K562 (cell line): ENCODE results near the gene RSPH6A. TPM values are rescaled to one million over a fixed set of nuclear protein-coding genes. Genes with fewer than 3 reads are reported as not detected.

Source experiments
- ATAC-seq: fragments of 200-7000 bp; cut with Tn5 transposase; 3 replicates; pipeline ENCODE4 v1.9.1; 2020; ENCODE audit warnings: moderate library complexity
- BruUV-seq: library from RNA; stranded (reverse); fragments of 400-500 nt; replicated peaks from 2 replicates; lab custom pipeline; 2021; lab: Mats Ljungman, UMichigan
- CTCF ChIA-PET: fragments of 300-600 bp; formaldehyde crosslinking; extraction: SDS; loops from one replicate; lab custom pipeline; 2021; ENCODE audit warnings: low intra/inter-chr PET ratio; lab: Yijun Ruan, JAX
- POLR2A ChIA-PET: fragments of 300-600, 350-650 bp; sonication (Branson Sonifier 250); formaldehyde crosslinking; extraction: SDS; loops from one replicate; lab custom pipeline; 2021; ENCODE audit warnings: antibody characterized with exemption, inconsistent platforms; lab: Yijun Ruan, JAX
- DNase-seq, 4 experiments: peaks; one replicate each; pipeline versions ENCODE4 v3.0.0 to v3.0.0-alpha.2; 2011 to 2018; ENCODE audit warnings: low spot score in 3 of 4, mixed read lengths in 3 of 4; ENCODE audit errors: extremely low read depth in 1 of 4
- FAIRE-seq: peaks from 2 replicates; lab custom pipeline; 2011; peaks lifted over from hg19 to GRCh38; lab: Jason Lieb, UNC
- H2AFZ ChIP-seq: 2 replicates; pipeline ENCODE4 v1.6.0; 2011; ENCODE audit warnings: low read depth, low read length, control low read depth, inconsistent platforms
- H3K27ac ChIP-seq: fragments of 200-600 bp; 3 replicates; pipeline ENCODE4 v1.8.0; 2011; ENCODE audit warnings: low read depth, mild to moderate bottlenecking, control low read depth, inconsistent platforms, low read length, moderate library complexity, mixed read lengths; ENCODE audit errors: extremely low read depth
- H3K27me3 ChIP-seq, 2 experiments: fragments of 300-600 bp in 1 of 2; 2 replicates in 1 of 2; 3 replicates in 1 of 2; pipeline versions ENCODE4 v1.6.0 to v1.8.0; 2011; ENCODE audit warnings: inconsistent platforms in 2 of 2, low read length in 2 of 2, mild to moderate bottlenecking in 1 of 2, mixed read lengths in 1 of 2, moderate library complexity in 1 of 2; ENCODE audit not compliant: control insufficient read depth in 2 of 2, insufficient read depth in 2 of 2
- H3K36me3 ChIP-seq: fragments of 300-600 bp; 3 replicates; pipeline ENCODE4 v1.8.0; 2011; ENCODE audit warnings: mild to moderate bottlenecking, low read length, inconsistent platforms; ENCODE audit not compliant: control insufficient read depth, insufficient read depth
- H3K4me1 ChIP-seq, 2 experiments: fragments of 200-600 bp in 1 of 2; replicated peaks in 1 of 2; 2 replicates in 1 of 2; 3 replicates in 1 of 2; pipeline versions ENCODE4 v1.5.1 to v1.8.0; 2011; ENCODE audit warnings: inconsistent platforms in 2 of 2, low read length in 2 of 2, mild to moderate bottlenecking in 1 of 2, mixed read lengths in 1 of 2, moderate library complexity in 1 of 2; ENCODE audit not compliant: control insufficient read depth in 2 of 2, insufficient read depth in 2 of 2
- H3K4me2 ChIP-seq: 2 replicates; pipeline ENCODE4 v1.6.1; 2011; ENCODE audit warnings: low read length, control low read depth, inconsistent platforms, mixed read lengths; ENCODE audit not compliant: insufficient read depth
- H3K4me3 ChIP-seq: fragments of 200-600 bp; sonication (generic), shearing (Covaris generic); 2 replicates; pipeline ENCODE4 v1.5.1; 2016; ENCODE audit warnings: control low read depth, inconsistent platforms
- H3K79me2 ChIP-seq: fragments of 200-600 bp; 3 replicates; pipeline ENCODE4 v1.8.0; 2011; ENCODE audit warnings: low read length, inconsistent platforms; ENCODE audit not compliant: control insufficient read depth, insufficient read depth
- H3K9ac ChIP-seq, 2 experiments: 2 replicates each; pipeline versions ENCODE4 v1.6.0 to v1.6.1; 2011; ENCODE audit warnings: low read depth in 2 of 2, low read length in 2 of 2, control low read depth in 1 of 2, inconsistent platforms in 1 of 2, mild to moderate bottlenecking in 1 of 2, mixed read lengths in 1 of 2; ENCODE audit not compliant: insufficient read depth in 1 of 2
- H3K9me1 ChIP-seq: one replicate; pipeline ENCODE4 v1.6.0; 2011; ENCODE audit warnings: inconsistent platforms, mild to moderate bottlenecking, low read length, moderate library complexity; ENCODE audit not compliant: control insufficient read depth, insufficient read depth
- H3K9me3 ChIP-seq: replicated peaks from 2 replicates; pipeline ENCODE4 v1.5.1; 2011; ENCODE audit warnings: low read depth, low read length, inconsistent platforms; ENCODE audit not compliant: control insufficient read depth, insufficient read depth
- H4K20me1 ChIP-seq: replicated peaks from 2 replicates; pipeline ENCODE4 v1.6.1; 2011; ENCODE audit warnings: low read length, inconsistent platforms, mixed read lengths; ENCODE audit not compliant: control insufficient read depth, insufficient read depth
- BRD9 ChIP-seq: fragments of 450-650 bp; IDR thresholded peaks from 2 replicates; pipeline ENCODE4 v1.6.1; 2018; ENCODE audit warnings: low read depth; ENCODE audit not compliant: partially characterized antibody
- CHD2 ChIP-seq: IDR thresholded peaks from 2 replicates; pipeline ENCODE4 v1.6.1; 2011; ENCODE audit warnings: low read depth, low read length
- DIDO1 ChIP-seq: fragments of 450-650 bp; IDR thresholded peaks from 2 replicates; pipeline ENCODE4 v1.6.1; 2016; ENCODE audit warnings: low read depth, missing biosample characterization, missing genetic modification characterization
- L3MBTL2 ChIP-seq: fragments of 450-650 bp; IDR thresholded peaks from 2 replicates; pipeline ENCODE4 v1.6.1; 2016; ENCODE audit warnings: mild to moderate bottlenecking, moderate library complexity
- MCM2 ChIP-seq: fragments of 450-650 bp; IDR thresholded peaks from 2 replicates; pipeline ENCODE4 v1.6.1; 2017; ENCODE audit warnings: low read depth, mild to moderate bottlenecking
- NFXL1 ChIP-seq: fragments of 450-650 bp; formaldehyde crosslinking; IDR thresholded peaks from 2 replicates; pipeline ENCODE4 v1.4.0; 2021; ENCODE audit warnings: mild to moderate bottlenecking
- NR2C2 ChIP-seq, 2 experiments: fragments of 200-800 bp in 1 of 2; sonication (Bioruptor generic) in 1 of 2; sonication (generic) in 1 of 2; formaldehyde crosslinking in 1 of 2; IDR thresholded peaks; 2 replicates each; pipeline versions ENCODE4 v1.6.1 to v1.8.0; 2016 to 2022; ENCODE audit warnings: mild to moderate bottlenecking in 1 of 2, missing compliant biosample characterization in 1 of 2, missing genetic modification characterization in 1 of 2, missing genetic modification reagents in 1 of 2
- PTBP1 ChIP-seq: fragments of 200-400 bp; formaldehyde crosslinking; IDR thresholded peaks from 2 replicates; pipeline ENCODE4 v1.6.1; 2017; ENCODE audit warnings: low read depth, low read length
- RAD51 ChIP-seq: fragments of 450-650 bp; IDR thresholded peaks from 2 replicates; pipeline ENCODE4 v1.7.1; 2016; ENCODE audit warnings: low read depth, mild to moderate bottlenecking, borderline replicate concordance
- ZNF232 ChIP-seq: sonication (generic); formaldehyde crosslinking; IDR thresholded peaks from 2 replicates; pipeline ENCODE4 v1.8.0; 2022; ENCODE audit warnings: mild to moderate bottlenecking, missing genetic modification reagents
- ZNF407 ChIP-seq: fragments of 450-650 bp; IDR thresholded peaks from 2 replicates; pipeline ENCODE4 v1.6.1; 2016; ENCODE audit warnings: low read depth
- ZNF584 ChIP-seq: fragments of 200-800 bp; sonication (Bioruptor generic); IDR thresholded peaks from 2 replicates; pipeline ENCODE4 v1.6.1; 2016; ENCODE audit warnings: low read depth, mild to moderate bottlenecking, missing genetic modification characterization, missing compliant biosample characterization
- WGBS: fragments of 100-300 bp; shearing (Covaris generic); methylation state at CpG from one replicate; pipeline ENCODE4 v1.1.6; 2016; ENCODE audit warnings: low coverage, mixed read lengths; ENCODE audit not compliant: insufficient coverage; ENCODE audit errors: missing lambda C conversion rate; 5-methylcytosine and 5-hydroxymethylcytosine counted together
- in situ Hi-C: fragments of 300-500 bp; cut with MboI; formaldehyde crosslinking; loops from 4 replicates; pipeline ENCODE4 v1.15.0; 2018; ENCODE audit warnings: inconsistent platforms, mixed read lengths
- intact Hi-C: fragments of 100-400 bp; cut with micrococcal nuclease; formaldehyde crosslinking; loops from 2 replicates; pipeline ENCODE4 v1.14.2; 2022
- polyA plus RNA-seq, 8 experiments: library from polyadenylated mRNA; depleted of rRNA in 4 of 8; stranded (reverse) in 5 of 8; unstranded in 3 of 8; fragments of >200 nt; fragmentation: Nextera tagmentation in 2 of 8; fragmentation: Illumina TruSeq in 1 of 8; extraction: Ambion mirVana in 2 of 8; extraction: Trizol in 1 of 8; gene quantifications; 2 replicates each; pipeline versions ENCODE4 v1.2.1 to v1.2.3, GENCODE V29; 2011 to 2014; ENCODE audit warnings: inconsistent platforms in 1 of 8, missing spikeins in 1 of 8
- total RNA-seq, 7 experiments: library from RNA; depleted of rRNA in 6 of 7; stranded (reverse); fragments of >200 nt in 6 of 7; fragmentation: Illumina TruSeq in 2 of 7; extraction: Trizol in 2 of 7; gene quantifications; 2 replicates each; pipeline versions ENCODE4 v1.2.1 to v1.2.3, GENCODE V29; 2011 to 2021; ENCODE audit warnings: low replicate concordance in 1 of 7

Gene RSPH6A
- total and polyA plus RNA-seq, 9 of the 15 experiments (the other 6 are each of a cell fraction or from before 2014, with no cell fraction given): 0.03 to 0.15 (median 0.07) TPM; not detected in 5

GRCh38 chr19:45863840-45864628, 48.9 kb upstream of the RSPH6A start, which contains the start of gene FOXA3 (continued):
- TF ChIP-seq RAD51 (no peak), DIDO1 (no peak), ZNF232 (CRISPR knock-in tag) (no peak), CHD2 (no peak), MCM2 (no peak), PTBP1 (peak; percentile 59; the same call in 1 of the 2 replicates), NFXL1 (CRISPR knock-in tag) (no peak)

- BruUV-seq: no TSS peak
- H4K20me1 ChIP-seq: no peaks in the 10 kb centered on the region
- no peaks in the 10 kb centered on the region for H3K9me3 ChIP-seq
- in situ Hi-C loops (no loop called here), intact Hi-C loops (loop anchor here (1.0 kb wide), 2 partner anchors 20 to 39 kb away; partner anchors contain the start of gene MYPOP)
- peak overlapping the region; percentile 99 for H2AFZ ChIP-seq
- no peak for ATAC-seq
- ChIA-PET CTCF (interaction anchor here (2.7 to 5.5 kb wide), 3 partner anchors 19 to 214 kb away, joined by 6 to 102 read pairs (median 14); partner anchors contain the start of gene IRF2BP1), POLR2A (interaction anchor here (0.6 to 2.1 kb wide), 14 partner anchors 9 to 987 kb away, joined by 3 to 11 read pairs (median 4); partner anchors contain the start of genes AP2S1 and MYPOP)
- peaks cover 23 to 45% of the 10 kb centered on the region in 2 experiments for H3K4me1 ChIP-seq
- no peak for DNase-seq
- FAIRE-seq: peak; percentile 52
- H3K27me3 ChIP-seq: no peaks in the 10 kb centered on the region
- peaks cover 2% of the 10 kb centered on the region for H3K9me1 ChIP-seq
- peak overlapping the region; percentile 95 for H3K4me3 ChIP-seq
- H3K4me2 ChIP-seq: peak overlapping the region; percentile 100
- 2% methylated on average over 15 of the region's 22 CpGs for WGBS
- peaks cover 59% of the 10 kb centered on the region for H3K79me2 ChIP-seq
- peaks cover 27% of the 10 kb centered on the region; the same call in 2 of the 3 replicates for H3K36me3 ChIP-seq
- H3K9ac ChIP-seq: peak overlapping the region; percentile 71 to 94
- peak overlapping the region; percentile 48; the same call in 2 of the 3 replicates for H3K27ac ChIP-seq
- TF ChIP-seq BRD9 (no peak), L3MBTL2 (0 out of 2 replicates have a peak, but pooled peaks have one; percentile 2), ZNF584 (CRISPR knock-in tag) (peak; percentile 93; the same call in 1 of the 2 replicates), ZNF407 (no peak), NR2C2 (CRISPR knock-in tag; IDR thresholded peaks at IDR 0.05) (no peak), NR2C2 (tag; IDR thresholded peaks at IDR 0.05) (peak; percentile 63)
Measured at GRCh38 chr19:45863335-45863839, 48.3 kb upstream of the RSPH6A start.
